Trophoblast cell (in vitro differentiated cells and primary cell): ENCODE results near the gene WHAMM.
A peak's percentile ranks its signal among the peaks of the same experiment; 100 is the strongest.

Source experiments
- DNase-seq, 2 donors: peaks; one replicate each; pipeline ENCODE4 v3.0.0-alpha.2; 2016
- H2AFZ ChIP-seq: 2 replicates; pipeline ENCODE4 v1.6.1; 2013; ENCODE audit warnings: low read length, moderate library complexity, mild to moderate bottlenecking; ENCODE audit not compliant: insufficient read depth, poor library complexity
- H2AK5ac ChIP-seq: 2 replicates; pipeline ENCODE4 v1.6.1; 2013; ENCODE audit warnings: mild to moderate bottlenecking, low read length
- H2BK120ac ChIP-seq: 2 replicates; pipeline ENCODE4 v1.6.1; 2013; ENCODE audit warnings: low read length, mild to moderate bottlenecking, moderate library complexity; ENCODE audit not compliant: insufficient read depth, poor library complexity
- H2BK12ac ChIP-seq: 2 replicates; pipeline ENCODE4 v1.6.1; 2013; ENCODE audit warnings: mild to moderate bottlenecking, low read length, moderate library complexity
- H2BK5ac ChIP-seq: 2 replicates; pipeline ENCODE4 v1.6.1; 2013; ENCODE audit warnings: low read length, low read depth, moderate library complexity, mild to moderate bottlenecking; ENCODE audit not compliant: poor library complexity
- H3K14ac ChIP-seq: 2 replicates; pipeline ENCODE4 v1.6.1; 2013; ENCODE audit warnings: mild to moderate bottlenecking, low read length
- H3K18ac ChIP-seq: 2 replicates; pipeline ENCODE4 v1.6.1; 2013; ENCODE audit warnings: mild to moderate bottlenecking, low read length
- H3K23ac ChIP-seq: 2 replicates; pipeline ENCODE4 v1.6.1; 2013; ENCODE audit warnings: low read length
- H3K27ac ChIP-seq: 2 replicates; pipeline ENCODE4 v1.5.1; 2013; ENCODE audit warnings: low read depth, mild to moderate bottlenecking, inconsistent platforms, low read length, moderate library complexity
- H3K27me3 ChIP-seq: 2 replicates; pipeline ENCODE4 v1.6.1; 2013; ENCODE audit warnings: inconsistent platforms, mild to moderate bottlenecking, low read length, moderate library complexity; ENCODE audit not compliant: insufficient read depth
- H3K36me3 ChIP-seq, 2 experiments: 1 replicate in 1 of 2; 2 replicates in 1 of 2; pipeline ENCODE4 v1.6.1; 2013; ENCODE audit warnings: low read length in 2 of 2, mild to moderate bottlenecking in 2 of 2, moderate library complexity in 1 of 2; ENCODE audit not compliant: insufficient read depth in 2 of 2, control insufficient read depth in 1 of 2
- H3K4ac ChIP-seq: 2 replicates; pipeline ENCODE4 v1.6.1; 2013; ENCODE audit warnings: low read depth, mild to moderate bottlenecking, low read length, moderate library complexity
- H3K4me1 ChIP-seq, 2 experiments: 1 replicate in 1 of 2; 2 replicates in 1 of 2; pipeline ENCODE4 v1.6.1; 2013; ENCODE audit warnings: low read length in 2 of 2, mild to moderate bottlenecking in 2 of 2, moderate library complexity in 1 of 2; ENCODE audit not compliant: insufficient read depth in 2 of 2, control insufficient read depth in 1 of 2
- H3K4me2 ChIP-seq: 2 replicates; pipeline ENCODE4 v1.6.1; 2013; ENCODE audit warnings: inconsistent platforms, mild to moderate bottlenecking, low read length, moderate library complexity
- H3K4me3 ChIP-seq: 2 replicates; pipeline ENCODE4 v1.5.1; 2013; ENCODE audit warnings: mild to moderate bottlenecking, low read depth, low read length, inconsistent platforms
- H3K79me1 ChIP-seq: one replicate; pipeline ENCODE4 v1.6.1; 2013; ENCODE audit warnings: low read length
- H3K79me2 ChIP-seq: 2 replicates; pipeline ENCODE4 v1.6.1; 2013; ENCODE audit warnings: low read length, mild to moderate bottlenecking; ENCODE audit not compliant: control insufficient read depth, insufficient read depth, poor library complexity
- H3K9ac ChIP-seq: 2 replicates; pipeline ENCODE4 v1.6.1; 2013; ENCODE audit warnings: mild to moderate bottlenecking, low read length
- H3K9me3 ChIP-seq: 2 replicates; pipeline ENCODE4 v1.6.1; 2013; ENCODE audit warnings: low read depth, mild to moderate bottlenecking, control low read depth, inconsistent platforms, low read length; ENCODE audit not compliant: insufficient read depth
- H4K12ac ChIP-seq: 2 replicates; pipeline ENCODE4 v1.6.1; 2013; ENCODE audit warnings: low read depth, mild to moderate bottlenecking, low read length, moderate library complexity
- H4K8ac ChIP-seq: 2 replicates; pipeline ENCODE4 v1.6.1; 2013; ENCODE audit warnings: low read depth, mild to moderate bottlenecking, low read length, moderate library complexity
- H4K91ac ChIP-seq: one replicate; pipeline ENCODE4 v1.6.1; 2013; ENCODE audit warnings: low read depth, mild to moderate bottlenecking, low read length, moderate library complexity
- WGBS: extraction: QIAGEN DNeasy Blood & Tissue Kit; methylation state at CpG from one replicate; pipeline ENCODE4 v1.1.7; 2013; ENCODE audit warnings: missing lambda C conversion rate; ENCODE audit not compliant: insufficient read length, insufficient coverage; ENCODE audit errors: extremely low coverage; 5-methylcytosine and 5-hydroxymethylcytosine counted together

WHAMM gene

DNA sequence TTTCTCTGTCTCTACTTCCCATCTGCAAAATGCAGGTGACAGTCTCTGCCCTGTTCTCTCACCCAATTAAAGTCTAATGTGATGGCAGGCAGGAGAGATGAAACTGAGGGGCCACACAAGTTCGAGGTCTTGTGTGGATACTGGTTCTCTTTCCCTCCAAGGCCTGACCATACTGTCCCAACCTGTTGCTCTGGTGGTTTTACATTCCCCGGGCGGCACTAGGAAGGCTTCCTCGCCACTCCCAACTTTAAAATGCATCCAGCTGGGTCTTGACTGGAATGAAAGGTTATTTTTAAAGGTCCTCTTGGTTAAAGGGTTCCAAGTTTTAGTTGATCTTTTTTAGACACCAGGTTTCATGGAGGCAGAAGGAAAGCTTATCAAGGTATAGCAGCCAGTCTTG is 37.2 kb downstream of the WHAMM start:
- DNase-seq, result peak in 1 of 2 donors; percentile 58

DNA sequence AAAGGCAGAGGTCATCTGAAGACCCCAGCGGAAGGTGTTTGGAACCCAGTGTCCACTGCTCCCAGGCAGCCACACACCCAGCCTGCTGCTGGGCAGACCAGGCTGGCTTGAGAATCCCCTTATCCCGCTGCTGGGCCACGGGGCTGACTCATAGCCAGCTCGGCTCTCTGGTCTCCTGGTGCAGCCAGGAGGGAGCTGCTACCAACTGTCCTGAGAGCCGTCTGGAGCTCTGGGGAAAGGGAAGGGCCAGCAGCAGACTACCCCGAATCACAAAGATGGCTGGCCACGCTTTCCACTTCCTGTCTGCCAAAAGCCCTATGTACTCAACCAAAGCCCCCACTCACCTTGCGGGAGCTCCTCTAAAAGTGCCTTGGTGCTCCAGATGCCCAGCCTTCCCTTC is 38.3 kb downstream of the WHAMM start:
- no peak overlapping the region for H3K4ac ChIP-seq
- peaks cover 4 to 6% of the 10 kb centered on the region in 2 experiments for H3K4me1 ChIP-seq
- no peak overlapping the region for H3K18ac ChIP-seq
- no peak overlapping the region for H3K9ac ChIP-seq
- no peak overlapping the region for H2AFZ ChIP-seq
- H3K36me3 ChIP-seq, result no peaks in the 10 kb centered on the region
- H2BK5ac ChIP-seq, result no peak overlapping the region
- H4K8ac ChIP-seq, result no peak overlapping the region
- H3K14ac ChIP-seq, result no peak overlapping the region
- no peak overlapping the region for H2AK5ac ChIP-seq
- H3K23ac ChIP-seq, result no peak overlapping the region
- WGBS, result no CpG with 5 or more reads among the region's 8 CpGs
- H4K12ac ChIP-seq, result no peak overlapping the region
- H3K79me1 ChIP-seq, result no peaks in the 10 kb centered on the region
- H4K91ac ChIP-seq, result no peak overlapping the region
- no peak for DNase-seq
- H2BK120ac ChIP-seq, result no peak overlapping the region
- no peak overlapping the region for H2BK12ac ChIP-seq
- H3K79me2 ChIP-seq, result no peaks in the 10 kb centered on the region
- no peak overlapping the region for H3K4me3 ChIP-seq
- no peak overlapping the region for H3K4me2 ChIP-seq
- no peaks in the 10 kb centered on the region for H3K27me3 ChIP-seq
- no peak overlapping the region for H3K27ac ChIP-seq
- H3K9me3 ChIP-seq, result peaks cover 1% of the 10 kb centered on the region

More for the DNA sequence above, 37.2 kb downstream of the WHAMM start:
- Histone ChIP-seq H3K27ac (no peak overlapping the region), H3K4me2 (no peak overlapping the region), H4K12ac (no peak overlapping the region), H2AFZ (no peak overlapping the region), H3K9ac (no peak overlapping the region), H3K79me1 (no peaks in the 10 kb centered on the region), H2BK120ac (no peak overlapping the region), H3K27me3 (no peaks in the 10 kb centered on the region), H2AK5ac (no peak overlapping the region), H3K4me3 (no peak overlapping the region), H3K23ac (no peak overlapping the region), H3K79me2 (no peaks in the 10 kb centered on the region), H3K36me3 (no peaks in the 10 kb centered on the region), H3K4me1 (peaks cover 4 to 6% of the 10 kb centered on the region in 2 experiments), H3K14ac (no peak overlapping the region), H4K91ac (no peak overlapping the region), H4K8ac (no peak overlapping the region), H2BK12ac (no peak overlapping the region), H2BK5ac (no peak overlapping the region), H3K9me3 (peaks cover 1% of the 10 kb centered on the region), H3K4ac (no peak overlapping the region), H3K18ac (no peak overlapping the region)
- no CpG with 5 or more reads among the region's 4 CpGs for WGBS

DNA sequence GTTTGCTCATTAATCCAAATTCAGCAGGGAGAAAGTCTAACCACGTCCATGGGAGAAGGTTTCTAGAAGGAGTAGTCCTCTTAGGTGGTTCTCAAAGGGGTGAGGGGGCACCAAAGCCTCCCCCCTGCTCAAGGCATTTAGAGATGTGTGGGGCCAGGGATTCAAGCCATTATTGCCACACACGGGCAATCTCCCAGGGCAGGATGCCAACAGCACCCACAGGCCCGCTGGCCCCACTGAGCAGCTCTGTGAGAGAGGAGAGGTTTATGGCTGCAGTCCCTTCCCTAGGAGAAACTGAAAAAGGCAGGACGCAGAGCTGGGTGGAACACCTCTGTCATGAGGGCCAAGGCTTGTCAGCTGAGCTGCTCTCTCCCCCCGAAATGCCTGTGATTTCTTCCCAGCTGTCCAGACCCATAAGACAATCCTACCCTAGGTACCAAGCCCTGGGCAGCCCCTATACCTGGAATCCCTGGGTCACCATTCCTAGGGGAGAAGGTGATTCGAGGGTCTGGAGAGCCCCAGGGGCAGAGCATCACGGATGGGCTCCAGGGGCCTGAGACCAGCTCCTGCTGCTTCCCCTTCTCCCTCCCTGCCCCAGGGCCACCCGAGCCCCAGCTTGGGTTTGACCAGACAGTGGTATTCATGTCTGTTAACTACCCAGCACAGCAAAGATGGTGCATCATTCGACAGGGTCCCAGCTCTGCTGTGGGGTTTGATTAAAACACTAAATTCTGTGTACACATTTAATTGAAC is 39.0 kb downstream of the WHAMM start:
- Histone ChIP-seq H3K18ac (no peak overlapping the region), H3K4me2 (no peak overlapping the region), H2BK12ac (no peak overlapping the region), H4K8ac (no peak overlapping the region), H3K14ac (no peak overlapping the region), H3K4ac (no peak overlapping the region), H2BK5ac (no peak overlapping the region), H2AFZ (no peak overlapping the region), H3K79me1 (no peaks in the 10 kb centered on the region), H3K9ac (no peak overlapping the region), H3K36me3 (no peaks in the 10 kb centered on the region), H3K4me3 (no peak overlapping the region), H3K4me1 (peaks cover 4 to 6% of the 10 kb centered on the region in 2 experiments), H4K12ac (no peak overlapping the region), H3K27me3 (no peaks in the 10 kb centered on the region), H4K91ac (no peak overlapping the region), H2BK120ac (no peak overlapping the region), H3K79me2 (no peaks in the 10 kb centered on the region), H3K9me3 (peaks cover 1% of the 10 kb centered on the region), H3K27ac (no peak overlapping the region), H2AK5ac (no peak overlapping the region), H3K23ac (no peak overlapping the region)
- WGBS, result no CpG with 5 or more reads among the region's 9 CpGs
- no peak for DNase-seq

DNA sequence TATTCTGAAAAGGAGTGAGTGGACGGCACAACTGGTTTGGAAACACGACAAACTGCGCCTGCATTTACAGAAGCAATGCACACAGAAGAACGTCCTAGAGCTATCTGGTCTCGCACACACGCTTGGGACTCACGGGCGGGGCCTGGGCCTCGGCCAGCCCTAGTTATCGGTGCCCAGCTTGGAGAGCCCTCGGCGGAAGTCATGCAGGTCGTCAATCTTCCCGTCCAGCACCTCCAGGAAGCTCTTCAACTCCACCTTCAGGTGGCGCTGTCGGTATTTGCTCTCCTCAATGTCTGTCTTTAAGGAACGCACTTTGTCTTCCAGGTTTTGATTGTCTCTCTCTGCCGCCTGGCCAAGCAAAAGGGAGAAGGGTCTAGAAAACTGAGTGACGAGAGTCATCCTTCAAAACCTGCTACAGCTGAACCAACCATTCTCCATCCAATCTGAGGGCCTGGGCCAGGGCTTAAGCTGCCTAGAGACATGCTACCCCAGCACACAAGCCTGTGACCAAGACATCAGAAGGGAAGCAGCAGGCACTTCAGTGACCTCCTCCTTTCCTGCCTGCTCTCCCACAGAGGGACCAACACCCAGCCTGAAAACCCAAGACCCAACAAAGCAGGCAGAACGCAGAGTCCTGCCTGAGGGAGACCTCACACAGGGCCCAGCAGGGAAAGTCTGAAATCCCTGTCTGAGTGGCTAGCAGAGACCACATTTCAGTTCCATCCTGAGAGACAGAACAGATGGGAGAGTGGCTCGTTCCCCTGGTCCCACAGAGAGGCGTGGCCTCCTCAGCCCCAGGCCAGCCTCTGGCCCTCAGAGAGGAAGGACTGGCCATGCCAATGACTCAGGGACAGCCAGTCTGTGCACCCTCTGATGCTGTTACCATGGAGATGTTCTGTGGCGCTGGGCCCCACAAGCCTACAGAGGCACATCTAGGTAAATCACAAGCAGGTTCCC is 40.4 kb downstream of the WHAMM start:
- no peak overlapping the region for H3K4ac ChIP-seq
- peaks cover 2% of the 10 kb centered on the region for H3K9me3 ChIP-seq
- H2AK5ac ChIP-seq, result no peak overlapping the region
- peak overlapping the region; percentile 11 for H3K4me2 ChIP-seq
- H3K4me1 ChIP-seq, result peaks cover 4 to 6% of the 10 kb centered on the region in 2 experiments
- H3K36me3 ChIP-seq, result no peaks in the 10 kb centered on the region
- no peak overlapping the region for H2BK5ac ChIP-seq
- H3K79me1 ChIP-seq, result no peaks in the 10 kb centered on the region
- peak overlapping the region; percentile 34 for H4K91ac ChIP-seq
- H3K27me3 ChIP-seq, result no peaks in the 10 kb centered on the region
- DNase-seq, result peak; percentile 67 to 77
- H3K79me2 ChIP-seq, result no peaks in the 10 kb centered on the region
- peak overlapping the region; percentile 2 for H2BK12ac ChIP-seq
- H4K8ac ChIP-seq, result peak overlapping the region; percentile 75
- no CpG with 5 or more reads among the region's 23 CpGs for WGBS
- no peak overlapping the region for H3K4me3 ChIP-seq
- no peak overlapping the region for H3K18ac ChIP-seq
- H3K14ac ChIP-seq, result peak overlapping the region; percentile 27
- no peak overlapping the region for H3K23ac ChIP-seq
- peak overlapping the region; percentile 41 for H4K12ac ChIP-seq
- no peak overlapping the region for H2BK120ac ChIP-seq
- no peak overlapping the region for H3K9ac ChIP-seq
- peak overlapping the region; percentile 72 for H2AFZ ChIP-seq
- H3K27ac ChIP-seq, result no peak overlapping the region
